Endothelial cell of umbilical vein (primary cell): ENCODE measurements around the gene MRAP. TPM values are rescaled to one million over a fixed set of nuclear protein-coding genes. Genes with fewer than 3 reads are reported as not detected.

Experiments used
- BruUV-seq: library from RNA; stranded (reverse); fragments of 400-500 nt; replicated peaks from 2 replicates; lab custom pipeline; 2021; lab: Mats Ljungman, UMichigan
- CTCF ChIA-PET: fragments of 300-600, 350-600 bp; sonication (Branson Sonifier 250); formaldehyde crosslinking; loops from one replicate; lab custom pipeline; 2021; ENCODE audit warnings: antibody characterized with exemption, inconsistent platforms; lab: Charles Lee
- POLR2A ChIA-PET: fragments of 300-600, 350-600 bp; sonication (Branson Sonifier 250); formaldehyde crosslinking; loops from one replicate; lab custom pipeline; 2021; ENCODE audit warnings: antibody characterized with exemption, inconsistent platforms; lab: Charles Lee
- DNase-seq: peaks from one replicate; pipeline ENCODE4 v3.0.0-alpha.2; 2011; ENCODE audit warnings: low read depth, low spot score
- FAIRE-seq: peaks from 2 replicates; lab custom pipeline; 2011; peaks lifted over from hg19 to GRCh38; lab: Jason Lieb, UNC
- H2AFZ ChIP-seq: 2 replicates; pipeline ENCODE4 v1.6.0; 2012; ENCODE audit warnings: low read depth, low read length, control low read depth, inconsistent platforms
- H3K27ac ChIP-seq: 2 replicates; pipeline ENCODE4 v1.5.1; 2011; ENCODE audit warnings: low read depth, mild to moderate bottlenecking, control low read depth, low read length, moderate library complexity; ENCODE audit not compliant: insufficient read depth
- H3K27me3 ChIP-seq, 2 experiments: 2 replicates each; pipeline versions ENCODE4 v1.6.0 to v1.6.1; 2011; ENCODE audit warnings: low read length in 2 of 2, mixed read lengths in 1 of 2; ENCODE audit not compliant: control insufficient read depth in 2 of 2, insufficient read depth in 2 of 2
- H3K36me3 ChIP-seq, 2 experiments: 2 replicates in 1 of 2; 3 replicates in 1 of 2; pipeline ENCODE4 v1.5.1; 2011; ENCODE audit warnings: low read length in 2 of 2, mild to moderate bottlenecking in 1 of 2, moderate library complexity in 1 of 2; ENCODE audit not compliant: control insufficient read depth in 2 of 2, insufficient read depth in 2 of 2; ENCODE audit errors: extremely low read depth in 1 of 2
- H3K4me1 ChIP-seq: 3 replicates; pipeline ENCODE4 v1.5.1; 2011; ENCODE audit warnings: mild to moderate bottlenecking, low read length; ENCODE audit not compliant: control insufficient read depth, insufficient read depth; ENCODE audit errors: extremely low read depth
- H3K4me2 ChIP-seq: 2 replicates; pipeline ENCODE4 v1.6.1; 2011; ENCODE audit warnings: low read length, control low read depth, mixed read lengths; ENCODE audit not compliant: insufficient read depth
- H3K4me3 ChIP-seq, 3 experiments: fragments of 200-600 bp in 1 of 3; sonication (generic), shearing (Covaris generic) in 1 of 3; replicated peaks in 1 of 3; 2 replicates each; pipeline ENCODE4 v1.5.1; 2011 to 2016; ENCODE audit warnings: control low read depth in 3 of 3, low read length in 3 of 3, mild to moderate bottlenecking in 2 of 3, inconsistent platforms in 1 of 3, low read depth in 1 of 3, moderate library complexity in 1 of 3; ENCODE audit not compliant: insufficient read depth in 1 of 3
- H3K79me2 ChIP-seq: 2 replicates; pipeline ENCODE4 v1.6.0; 2012; ENCODE audit warnings: low read length, inconsistent platforms; ENCODE audit not compliant: control insufficient read depth, insufficient read depth
- H3K9ac ChIP-seq: replicated peaks from 2 replicates; pipeline ENCODE3; 2011; ENCODE audit warnings: low read length, control low read depth; ENCODE audit not compliant: insufficient read depth; ENCODE audit errors: extremely low read depth
- H3K9me1 ChIP-seq: replicated peaks from 3 replicates; pipeline ENCODE4 v1.6.0; 2011; ENCODE audit warnings: mild to moderate bottlenecking, low read length; ENCODE audit not compliant: control insufficient read depth, insufficient read depth; ENCODE audit errors: extremely low read depth
- H3K9me3 ChIP-seq: replicated peaks from 2 replicates; pipeline ENCODE4 v1.5.1; 2012; ENCODE audit warnings: low read length, inconsistent platforms; ENCODE audit not compliant: control insufficient read depth, insufficient read depth
- H4K20me1 ChIP-seq: replicated peaks from 2 replicates; pipeline ENCODE3; 2011; ENCODE audit warnings: mild to moderate bottlenecking, low read length; ENCODE audit not compliant: control insufficient read depth, insufficient read depth; ENCODE audit errors: extremely low read depth
- CTCF ChIP-seq, 2 donors: IDR thresholded peaks; 1 replicate in 1 of 2; 2 replicates in 1 of 2; pipeline ENCODE4 v1.5.1; 2011; ENCODE audit warnings: low read length in 2 of 2, mild to moderate bottlenecking in 2 of 2, moderate library complexity in 2 of 2, control low read depth in 1 of 2, inconsistent platforms in 1 of 2, low read depth in 1 of 2; ENCODE audit not compliant: insufficient read depth in 1 of 2; ENCODE audit errors: extremely low read depth in 1 of 2
- EZH2 ChIP-seq: IDR thresholded peaks from 2 replicates; pipeline ENCODE4 v1.6.1; 2012; ENCODE audit warnings: borderline replicate concordance, low read depth, mild to moderate bottlenecking, moderate library complexity, low read length, inconsistent platforms; ENCODE audit not compliant: severe bottlenecking
- FOS ChIP-seq: IDR thresholded peaks from 2 replicates; pipeline ENCODE4 v1.6.1; 2011; ENCODE audit warnings: mild to moderate bottlenecking, low read length, moderate library complexity, borderline replicate concordance; ENCODE audit not compliant: insufficient read depth
- GATA2 ChIP-seq: IDR thresholded peaks from 2 replicates; pipeline ENCODE4 v1.7.0; 2011; ENCODE audit warnings: low read depth, mild to moderate bottlenecking, moderate library complexity, mixed read lengths, low read length; ENCODE audit not compliant: insufficient read length, insufficient read depth
- MYC ChIP-seq: IDR thresholded peaks from one replicate; pipeline ENCODE4 v1.6.1; 2011; ENCODE audit warnings: mild to moderate bottlenecking, low read depth, low read length
- POLR2A ChIP-seq: IDR thresholded peaks from 2 replicates; pipeline ENCODE4 v1.6.1; 2012; ENCODE audit warnings: low read depth, mild to moderate bottlenecking, control low read depth, low read length
- POLR2AphosphoS5 ChIP-seq: IDR thresholded peaks from 2 replicates; pipeline ENCODE4 v1.6.1; 2012; ENCODE audit warnings: low read depth, mild to moderate bottlenecking, control low read depth, low read length, moderate library complexity; ENCODE audit not compliant: insufficient read depth
- dilution Hi-C: fragments of 300-500 bp; cut with MboI; formaldehyde crosslinking; loops from one replicate; pipeline ENCODE4 v1.15.0; 2019; ENCODE audit warnings: low sequenced_read_pairs; ENCODE audit not compliant: extremely low pct_ligation_motif_present
- intact Hi-C: fragments of 100-400 bp; cut with micrococcal nuclease; formaldehyde crosslinking; loops from one replicate; pipeline ENCODE4 v1.10.0; 2022
- polyA plus RNA-seq, 4 experiments: library from polyadenylated mRNA; depleted of rRNA in 3 of 4; stranded (reverse) in 3 of 4; unstranded in 1 of 4; fragments of >200 nt; gene quantifications; 2 replicates each; pipeline versions ENCODE4 v1.2.1 to v1.2.3, GENCODE V29; 2011 to 2012; ENCODE audit warnings: missing spikeins in 1 of 4
- total RNA-seq: library from RNA; stranded (reverse); gene quantifications from 2 replicates; pipeline ENCODE4 v1.2.3, GENCODE V29; 2021

MRAP gene
- total and polyA plus RNA-seq, 2 donors (not counting 3 experiments of a cell fraction or from before 2014, with no cell fraction given) = not detected

GRCh38 chr21:32260130-32260529 is 38.5 kb upstream of the MRAP start:
- DNase-seq (no peak), FAIRE-seq (no peak)
- BruUV-seq = no TSS peak
- Histone ChIP-seq H3K9me1 (no peaks in the 10 kb centered on the region), H3K27me3 (peaks cover 0 to 1% of the 10 kb centered on the region in 2 experiments), H3K4me2 (no peak overlapping the region), H3K79me2 (no peaks in the 10 kb centered on the region), H3K4me1 (peaks cover 13% of the 10 kb centered on the region), H3K4me3 (no peak overlapping the region), H3K36me3 (no peaks in the 10 kb centered on the region), H4K20me1 (no peaks in the 10 kb centered on the region), H3K27ac (no peak overlapping the region), H3K9ac (no peak overlapping the region), H3K9me3 (no peaks in the 10 kb centered on the region), H2AFZ (no peak overlapping the region)
- intact Hi-C loops = no loop called here
- TF ChIP-seq POLR2AphosphoS5 (no peak), CTCF (IDR thresholded peaks at IDR 0.05; ENCODE audit: extremely low read depth in 1 of 2, insufficient read depth in 1 of 2, low read depth in 1 of 2, low read length in 2 of 2) (no peak), FOS (no peak), POLR2A (no peak), MYC (no peak), EZH2 (no peak), GATA2 (no peak)
- POLR2A ChIA-PET = no interaction called here
- dilution Hi-C loops = no loop called here
- CTCF ChIA-PET = interaction anchor here (4.9 to 5.4 kb wide), 3 partner anchors 163 to 474 kb away, joined by 84 to 208 read pairs (median 129); partner anchors contain the start of gene HUNK
